Erythroblast (primary cell): ENCODE data around the gene FICD.

Experiments
- GATA1 ChIP-seq: IDR thresholded peaks from 2 replicates; pipeline ENCODE4 v1.6.1; 2011; ENCODE audit warnings: low read depth, mild to moderate bottlenecking, control low read depth, low read length, moderate library complexity
- POLR2A ChIP-seq: IDR thresholded peaks from 2 replicates; pipeline ENCODE4 v1.6.1; 2011; ENCODE audit warnings: mild to moderate bottlenecking, low read length

DNA sequence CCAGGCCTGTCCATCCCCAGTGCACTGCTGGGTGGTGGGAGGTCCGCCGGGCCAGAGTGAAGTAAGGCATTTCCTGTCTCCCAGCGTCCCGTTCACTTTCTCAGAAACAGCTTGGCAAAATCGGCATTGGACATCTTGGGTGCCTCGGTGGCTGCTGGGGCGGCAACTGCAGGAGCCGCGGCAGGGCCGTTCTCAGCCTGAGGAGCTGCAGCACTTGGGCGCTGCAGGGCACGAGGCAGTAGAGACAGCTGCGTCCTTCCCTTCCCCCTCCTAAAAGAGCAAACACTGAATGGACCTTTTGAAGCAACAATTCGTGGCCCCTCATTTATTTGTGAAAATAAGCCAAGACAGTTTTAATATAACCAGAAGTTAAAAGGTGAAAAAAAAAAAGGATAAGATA lies 8.3 kb downstream of the FICD start:
- TF ChIP-seq POLR2A: no peak
- TF ChIP-seq GATA1: no peak
